K562 (cell line): ENCODE results near the gene INHBC. TPM values are rescaled to one million over a fixed set of nuclear protein-coding genes. Genes with fewer than 3 reads are reported as not detected.

Source experiments
- LARP7 ChIP-seq: fragments of 450-650 bp; IDR thresholded peaks from 2 replicates; pipeline ENCODE4 v1.6.1; 2016
- NR4A1 ChIP-seq, 2 experiments: fragments of 250-450 bp in 1 of 2; fragments of 450-650 bp in 1 of 2; sonication (Bioruptor Pico) in 1 of 2; IDR thresholded peaks; 2 replicates each; pipeline versions ENCODE4 v1.4.0 to v1.6.1; 2016 to 2020; ENCODE audit warnings: mild to moderate bottlenecking in 2 of 2, missing compliant biosample characterization in 1 of 2, missing genetic modification characterization in 1 of 2, moderate library complexity in 1 of 2
- PHF8 ChIP-seq: fragments of 200-600 bp; sonication (generic); IDR thresholded peaks from 2 replicates; pipeline ENCODE4 v1.6.1; 2012; ENCODE audit warnings: mixed run types, mild to moderate bottlenecking, inconsistent platforms, low read length, moderate library complexity, borderline replicate concordance
- POLR2G ChIP-seq: fragments of 200-400 bp; formaldehyde crosslinking; IDR thresholded peaks from 2 replicates; pipeline ENCODE4 v1.6.1; 2017; ENCODE audit warnings: low read depth, mild to moderate bottlenecking, antibody characterized with exemption, low read length, moderate library complexity
- POLR2H ChIP-seq: IDR thresholded peaks from 2 replicates; pipeline ENCODE4 v1.6.1; 2016; ENCODE audit warnings: missing genetic modification characterization, low read depth, mild to moderate bottlenecking, control low read depth, missing compliant biosample characterization, moderate library complexity
- RB1 ChIP-seq: fragments of 450-650 bp; IDR thresholded peaks from 2 replicates; pipeline ENCODE4 v1.6.1; 2017; ENCODE audit warnings: low read depth, mild to moderate bottlenecking
- USF1 ChIP-seq: sonication (generic); formaldehyde crosslinking; IDR thresholded peaks from 2 replicates; pipeline ENCODE4 v1.9.0; 2022; ENCODE audit warnings: mild to moderate bottlenecking, missing genetic modification reagents
- YY1 ChIP-seq, 3 experiments: IDR thresholded peaks; 2 replicates each; pipeline ENCODE4 v1.6.1; 2011; ENCODE audit warnings: low read length in 2 of 3, mild to moderate bottlenecking in 2 of 3, moderate library complexity in 2 of 3, borderline replicate concordance in 1 of 3, control low read depth in 1 of 3, low read depth in 1 of 3; ENCODE audit not compliant: insufficient read depth in 3 of 3, insufficient replicate concordance in 2 of 3, control insufficient read depth in 1 of 3, insufficient read length in 1 of 3; ENCODE audit errors: extremely low read depth in 1 of 3
- ZBTB40 ChIP-seq, 2 experiments: fragments of 450-650 bp in 1 of 2; sonication (generic) in 1 of 2; formaldehyde crosslinking in 1 of 2; IDR thresholded peaks; 2 replicates each; pipeline versions ENCODE4 v1.7.1 to v1.9.0; 2016 to 2022; ENCODE audit warnings: inconsistent platforms in 1 of 2, mild to moderate bottlenecking in 1 of 2, missing genetic modification reagents in 1 of 2
- ZC3H4 ChIP-seq: sonication (generic); formaldehyde crosslinking; IDR thresholded peaks from 2 replicates; pipeline ENCODE4 v1.9.0; 2021; ENCODE audit warnings: missing genetic modification reagents, borderline replicate concordance
- ZNF280A ChIP-seq: fragments of 450-650 bp; IDR thresholded peaks from 2 replicates; pipeline ENCODE4 v1.6.1; 2018; ENCODE audit warnings: mild to moderate bottlenecking, low read depth; ENCODE audit not compliant: partially characterized antibody
- ZNF511 ChIP-seq: sonication (generic); formaldehyde crosslinking; IDR thresholded peaks from 2 replicates; pipeline ENCODE4 v1.8.0; 2022; ENCODE audit warnings: mild to moderate bottlenecking, missing genetic modification reagents
- polyA plus RNA-seq, 8 experiments: library from polyadenylated mRNA; depleted of rRNA in 4 of 8; stranded (reverse) in 5 of 8; unstranded in 3 of 8; fragments of >200 nt; fragmentation: Nextera tagmentation in 2 of 8; fragmentation: Illumina TruSeq in 1 of 8; extraction: Ambion mirVana in 2 of 8; extraction: Trizol in 1 of 8; gene quantifications; 2 replicates each; pipeline versions ENCODE4 v1.2.1 to v1.2.3, GENCODE V29; 2011 to 2014; ENCODE audit warnings: inconsistent platforms in 1 of 8, missing spikeins in 1 of 8
- total RNA-seq, 7 experiments: library from RNA; depleted of rRNA in 6 of 7; stranded (reverse); fragments of >200 nt in 6 of 7; fragmentation: Illumina TruSeq in 2 of 7; extraction: Trizol in 2 of 7; gene quantifications; 2 replicates each; pipeline versions ENCODE4 v1.2.1 to v1.2.3, GENCODE V29; 2011 to 2021; ENCODE audit warnings: low replicate concordance in 1 of 7

INHBC gene
- total and polyA plus RNA-seq, 9 of the 15 experiments (the other 6 are each of a cell fraction or from before 2014, with no cell fraction given): 0.07 to 0.24 (median 0.15) TPM; not detected in 4

- TF ChIP-seq ZBTB40 (IDR thresholded peaks at IDR 0.05) (0 out of 2 replicates have a peak, but pooled peaks have one; percentile 37), ZBTB40 (CRISPR knock-in tag; IDR thresholded peaks at IDR 0.05) (no peak), ZC3H4 (CRISPR knock-in tag) (0 out of 2 replicates have a peak, but pooled peaks have one; percentile 29), PHF8 (no peak), ZNF511 (CRISPR knock-in tag) (peak; percentile 78; the same call in 1 of the 2 replicates), POLR2G (peak; percentile 87), RB1 (no peak), YY1 (IDR thresholded peaks at IDR 0.05; ENCODE audit: borderline replicate concordance in 1 of 3, control insufficient read depth in 1 of 3, extremely low read depth in 1 of 3, insufficient read depth in 3 of 3, insufficient read length in 1 of 3, insufficient replicate concordance in 2 of 3, low read depth in 1 of 3, low read length in 2 of 3) (no peak), LARP7 (0 out of 2 replicates have a peak, but pooled peaks have one; percentile 18), ZNF280A (no peak), USF1 (peak; percentile 10; the same call in 1 of the 2 replicates), POLR2H (tag) (no peak; the same call in 1 of the 2 replicates), NR4A1 (CRISPR knock-in tag; IDR thresholded peaks at IDR 0.05) (no peak), NR4A1 (tag; IDR thresholded peaks at IDR 0.05) (peak; percentile 22; the same call in 1 of the 2 replicates)
Observed at GRCh38 chr12:57455374-57456144, 21.0 kb downstream of the INHBC start (continued).
